HG03103 (cell line): ENCODE data around the gene HOXD8.

Source experiments
- ATAC-seq: cut with Tn5 transposase; IDR thresholded peaks from one replicate; pipeline ENCODE4 v1.9.1; 2021; ENCODE audit warnings: low read depth; ENCODE audit not compliant: unreplicated experiment

The HOXD8 gene

GRCh38 chr2:176090862-176091261, 38.6 kb upstream of the HOXD8 start:
- no peak for ATAC-seq

- ATAC-seq: no peak
Measured at GRCh38 chr2:176091329-176092258, 37.9 kb upstream of the HOXD8 start.

- no peak for ATAC-seq
Measured at GRCh38 chr2:176092270-176093144, 37.0 kb upstream of the HOXD8 start, which contains the start of gene HOXD13. Gene HOXD13 (plus strand): TSS chr2:176092721. CDS start chr2:176092891, 170 bp downstream.

GRCh38 chr2:176093145-176093897, 36.2 kb upstream of the HOXD8 start:
- ATAC-seq: no peak

- no peak for ATAC-seq
Measured at GRCh38 chr2:176093898-176094249, 35.6 kb upstream of the HOXD8 start.

- no peak for ATAC-seq
Measured at GRCh38 chr2:176094349-176094748, 35.2 kb upstream of the HOXD8 start.

GRCh38 chr2:176095421-176095820, 34.1 kb upstream of the HOXD8 start:
- no peak for ATAC-seq

- no peak for ATAC-seq
Measured at GRCh38 chr2:176096243-176096985, 33.1 kb upstream of the HOXD8 start.

GRCh38 chr2:176096986-176097819, 32.3 kb upstream of the HOXD8 start:
- peak; percentile 72 for ATAC-seq

- no peak for ATAC-seq
Measured at GRCh38 chr2:176097820-176098365, 31.6 kb upstream of the HOXD8 start.

GRCh38 chr2:176098366-176099158, 30.9 kb upstream of the HOXD8 start:
- ATAC-seq: no peak

- no peak for ATAC-seq
Measured at GRCh38 chr2:176099159-176099727, 30.3 kb upstream of the HOXD8 start.

- ATAC-seq: no peak
Measured at GRCh38 chr2:176099728-176100546, 29.6 kb upstream of the HOXD8 start, which contains the start of gene HOXD12. Gene HOXD12 (plus strand): TSS chr2:176099795. CDS start chr2:176099802, 7 bp downstream.

- no peak for ATAC-seq
Measured at GRCh38 chr2:176100547-176101140, 28.9 kb upstream of the HOXD8 start.

GRCh38 chr2:176101216-176101830, 28.2 kb upstream of the HOXD8 start:
- ATAC-seq: no peak

- ATAC-seq: no peak
Measured at GRCh38 chr2:176101842-176102241, 27.7 kb upstream of the HOXD8 start.
